ENCODE measurements around the gene CELF2.
"Not testable (repeated sequence)": the region's sequence is repeated elsewhere in the genome, so short reads cannot be mapped to it uniquely, and the experiment has no call there.

The CELF2 gene

GRCh38 chr10:11017570-11018431 is at the start of gene CELF2:
Gene CELF2 (plus strand): TSS chr10:11017872. CDS start chr10:11018090, 218 bp downstream.
- DNase-seq (ENCODE audit: low read depth), result no peak

DNA sequence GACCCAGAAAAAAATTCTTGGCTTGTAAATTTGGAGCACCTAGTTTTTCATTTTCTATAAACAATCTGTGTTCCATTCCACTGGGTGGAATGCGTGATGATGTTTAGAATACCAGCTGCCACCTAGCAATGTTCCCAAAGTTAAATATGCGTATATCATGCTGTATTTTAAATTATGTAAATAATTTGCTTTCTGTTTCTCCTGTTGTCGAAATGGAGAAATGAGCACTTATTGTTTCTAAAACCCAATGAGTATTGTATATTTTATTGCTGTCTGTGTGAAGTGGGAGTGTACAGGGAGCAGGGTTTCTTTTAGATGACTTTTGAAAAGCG is 49.4 kb upstream of the CELF2 start:
- DNase-seq (ENCODE audit: low read depth), result no peak

GRCh38 chr10:10973310-10973709 is 44.4 kb upstream of the CELF2 start:
- no peak for DNase-seq (ENCODE audit: low read depth)

DNA sequence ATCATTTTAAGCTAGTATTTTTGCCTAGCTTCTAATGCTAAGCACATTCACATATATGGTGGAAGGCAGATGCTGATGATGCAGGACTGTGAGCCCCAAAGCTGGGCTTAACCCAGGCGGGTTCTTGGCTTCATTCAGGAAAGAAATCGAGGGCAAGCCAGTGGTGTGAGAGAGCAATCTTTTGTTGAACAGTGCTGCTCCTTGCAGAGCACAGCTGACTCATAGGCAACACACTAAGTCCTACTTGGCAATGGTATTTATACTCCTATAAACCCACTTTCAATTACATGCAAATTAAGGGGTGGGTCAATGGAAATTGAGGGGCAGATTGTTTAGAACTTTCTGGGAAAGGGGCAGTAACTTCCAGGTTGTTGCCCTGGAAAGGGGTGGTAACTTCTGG is 42.0 kb upstream of the CELF2 start:
- DNase-seq (ENCODE audit: low read depth), result no peak

DNA sequence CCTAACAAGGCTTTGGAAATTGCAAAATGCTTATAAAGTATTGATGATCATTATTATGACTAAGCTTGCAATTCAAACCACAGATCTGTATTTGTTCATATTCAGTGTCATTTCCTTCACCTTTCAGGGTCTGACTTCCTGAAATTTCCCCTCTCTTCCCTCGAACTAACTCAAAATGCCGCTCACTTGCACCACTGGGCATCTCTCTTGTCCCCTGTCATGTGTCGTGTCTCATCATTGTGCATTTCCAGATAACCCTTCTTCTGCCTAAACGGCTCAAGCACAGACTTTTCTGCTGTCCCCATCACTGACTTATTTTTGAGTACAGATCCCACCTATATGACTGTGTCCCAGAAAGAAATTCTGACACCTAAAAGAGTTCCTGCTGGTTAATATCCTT is 41.0 kb upstream of the CELF2 start:
- no peak for DNase-seq (ENCODE audit: low read depth)

- DNase-seq (ENCODE audit: low read depth), result peak; percentile 10
These were observed 40.3 kb upstream of the CELF2 start for GRCh38 chr10:10977226-10977956.

- no peak for DNase-seq (ENCODE audit: low read depth)
These were observed 39.7 kb upstream of the CELF2 start for GRCh38 chr10:10977978-10978377.

- no peak for DNase-seq (ENCODE audit: low read depth)
These were observed 32.3 kb upstream of the CELF2 start for GRCh38 chr10:10985361-10985760.

DNA sequence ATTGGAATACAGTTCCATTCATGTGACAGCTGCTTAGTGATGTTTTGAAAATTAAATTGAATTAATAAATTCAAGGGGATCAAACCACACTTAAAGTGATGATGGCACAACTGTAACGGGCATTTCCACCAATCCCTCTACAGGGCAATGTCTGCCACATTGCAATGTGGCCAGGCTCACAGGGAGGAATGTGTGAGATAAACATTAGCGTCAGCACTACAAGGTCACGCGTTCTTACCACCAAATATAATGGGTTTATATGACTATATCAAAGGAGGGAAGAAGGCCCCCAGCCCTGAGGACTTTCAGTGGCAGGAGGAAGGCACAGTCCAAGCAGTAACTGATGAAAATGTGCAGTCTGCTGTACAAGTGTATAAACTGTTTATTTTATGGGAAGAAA is 31.1 kb upstream of the CELF2 start:
- DNase-seq (ENCODE audit: low read depth), result no peak

- no peak for DNase-seq (ENCODE audit: low read depth)
These were observed 30.6 kb upstream of the CELF2 start for GRCh38 chr10:10987111-10987510.

DNA sequence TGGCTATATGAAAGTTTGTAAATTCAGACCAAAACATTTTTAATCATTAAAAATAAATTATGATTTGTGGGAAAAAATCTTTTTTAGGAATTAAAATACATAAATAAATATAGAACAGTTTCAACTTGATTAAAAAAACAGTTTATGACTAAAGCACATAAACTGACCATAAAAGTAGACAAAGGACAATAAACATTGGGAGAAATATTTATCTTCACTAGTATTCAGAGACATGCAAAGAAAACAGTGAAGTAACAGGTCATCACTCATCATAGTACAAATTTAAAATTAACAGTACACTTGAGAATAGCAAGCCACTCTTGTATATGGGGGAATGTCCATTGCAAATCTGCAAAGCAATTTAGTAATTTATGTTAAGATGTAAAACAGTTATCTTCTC is 28.0 kb upstream of the CELF2 start:
- no peak for DNase-seq (ENCODE audit: low read depth)

DNA sequence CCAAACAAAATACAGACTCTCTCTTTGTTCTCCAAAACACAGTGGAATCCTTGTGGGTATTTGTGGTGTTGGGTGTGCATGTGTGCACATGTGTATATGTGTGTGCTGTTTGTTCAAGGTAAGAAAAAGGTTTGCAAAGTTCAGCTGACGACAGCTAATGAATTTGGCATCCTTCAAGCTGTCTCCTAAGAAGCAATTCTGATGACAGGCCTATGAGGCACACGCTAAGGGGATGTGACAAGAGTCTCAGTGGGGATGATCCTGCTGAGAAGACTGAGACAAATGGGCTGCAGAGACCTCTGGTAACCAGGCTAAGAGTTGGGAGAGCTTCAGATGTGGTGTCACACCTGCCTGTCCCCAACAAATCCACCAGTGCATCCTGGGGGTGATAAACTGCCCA is 26.5 kb upstream of the CELF2 start:
- no peak for DNase-seq (ENCODE audit: low read depth)

- no peak for DNase-seq (ENCODE audit: low read depth)
These were observed 25.6 kb upstream of the CELF2 start for GRCh38 chr10:10992072-10992471.

- no peak for DNase-seq (ENCODE audit: low read depth)
These were observed 24.5 kb upstream of the CELF2 start for GRCh38 chr10:10992961-10993714.

DNA sequence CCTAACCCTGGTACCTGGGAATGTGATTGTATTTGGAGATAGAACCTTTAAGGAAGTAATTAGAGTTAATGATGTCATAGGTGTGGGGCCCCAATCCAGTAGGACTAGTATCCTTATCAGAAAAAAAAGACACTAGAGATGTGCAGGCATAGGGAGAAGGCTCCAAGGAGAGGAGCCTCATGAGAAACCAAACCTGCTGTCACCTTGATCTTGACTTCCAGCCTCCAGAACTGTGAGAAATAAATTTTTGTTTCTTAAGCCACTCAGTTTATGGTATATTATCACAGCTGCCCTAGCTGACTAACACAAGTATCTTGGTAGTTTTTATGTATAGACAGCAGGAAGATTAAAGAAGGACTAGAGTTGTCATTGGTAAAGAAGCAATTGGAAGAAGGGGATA is 23.9 kb upstream of the CELF2 start:
- DNase-seq (ENCODE audit: low read depth), result no peak

GRCh38 chr10:10994360-10994759 is 23.3 kb upstream of the CELF2 start:
- DNase-seq (ENCODE audit: low read depth), result no peak

DNA sequence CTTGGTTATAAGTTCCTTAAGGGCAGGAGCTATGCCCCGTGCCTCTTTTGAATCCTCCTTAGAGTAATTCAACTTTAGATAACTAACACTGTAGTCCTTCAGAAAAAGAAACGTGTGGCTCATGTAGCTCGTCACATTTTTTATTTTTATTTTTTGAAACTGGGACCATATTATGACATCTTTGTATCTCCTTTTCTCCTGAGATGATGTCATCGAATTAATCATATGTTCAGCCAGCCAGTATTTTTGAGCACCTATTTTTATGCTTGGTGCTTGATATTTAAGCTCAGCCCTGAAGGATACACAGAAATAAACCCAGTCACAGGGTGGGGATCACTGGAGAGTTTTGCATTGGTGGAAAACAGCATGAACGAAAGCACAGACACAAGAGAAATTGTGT is 22.6 kb upstream of the CELF2 start:
- DNase-seq (ENCODE audit: low read depth), result no peak

DNA sequence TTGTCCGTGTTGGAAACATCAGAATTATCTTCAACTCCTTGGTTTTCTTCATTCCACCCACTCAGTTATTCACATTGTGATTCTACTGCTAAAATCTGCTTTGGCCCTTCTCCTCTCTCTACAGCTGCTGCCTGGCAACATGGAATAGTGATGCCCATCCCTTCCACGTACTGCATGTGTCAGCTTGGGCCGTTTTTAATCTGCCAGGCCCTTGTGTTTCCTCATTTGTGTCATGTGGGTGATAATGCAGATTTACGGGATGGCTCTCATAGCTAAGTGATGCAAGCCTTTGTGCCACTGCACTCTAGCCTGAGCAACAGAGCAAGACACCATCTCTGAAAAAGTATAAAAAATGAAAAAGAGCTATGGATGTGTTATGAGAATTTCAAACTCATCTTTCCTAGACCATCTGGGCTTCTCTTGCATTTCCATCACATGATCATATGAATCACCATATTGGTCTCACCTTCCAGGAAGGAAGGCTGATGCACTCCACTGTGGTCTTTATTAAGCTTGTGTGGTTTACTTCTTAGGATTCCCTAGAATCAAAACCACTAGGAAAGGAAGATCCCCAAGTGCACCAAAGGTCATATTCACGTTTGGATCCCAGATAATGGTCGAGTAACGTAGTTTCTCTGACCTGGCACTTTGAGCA is 20.6 kb upstream of the CELF2 start:
- no peak for DNase-seq (ENCODE audit: low read depth)

- DNase-seq (ENCODE audit: low read depth), result not testable (repeated sequence)
These were observed 18.2 kb upstream of the CELF2 start for GRCh38 chr10:10999501-10999900.

DNA sequence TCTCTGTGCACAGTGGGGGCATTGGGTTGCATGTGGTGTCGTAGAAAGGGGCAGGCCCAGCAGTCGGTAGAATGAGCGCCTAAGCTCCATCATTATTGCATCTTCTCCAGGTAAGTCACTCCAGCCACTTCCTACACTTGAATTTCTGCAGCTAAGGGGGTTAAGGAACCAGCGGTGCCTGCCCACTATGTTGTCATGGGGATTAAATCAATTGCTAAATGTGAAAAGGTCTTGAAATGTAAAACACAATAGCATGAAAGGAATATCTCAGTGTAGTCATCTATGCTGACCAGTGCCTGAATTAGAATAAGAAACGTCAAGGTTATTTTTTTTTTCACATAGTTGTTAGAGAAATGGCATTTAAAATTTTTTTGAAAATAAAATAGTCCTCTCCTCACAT is 15.2 kb upstream of the CELF2 start:
- no peak for DNase-seq (ENCODE audit: low read depth)

DNA sequence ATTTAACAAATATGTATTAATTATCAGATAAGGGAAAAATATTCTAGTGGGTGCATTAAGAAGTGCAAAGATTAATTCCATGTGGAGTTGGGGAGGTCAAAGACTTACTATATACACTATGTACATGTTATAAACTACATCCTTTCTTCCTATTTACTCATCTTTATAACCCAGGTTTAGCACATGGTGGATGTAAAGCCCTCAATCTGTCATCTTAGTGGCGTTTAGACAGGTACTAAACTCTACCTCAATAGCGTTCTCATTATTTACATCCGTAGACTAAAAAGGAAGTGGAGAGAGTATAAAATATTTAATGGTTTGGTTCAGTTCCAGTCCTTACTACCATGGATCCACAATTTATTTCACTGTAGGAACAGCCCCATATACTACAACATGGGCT is 14.8 kb upstream of the CELF2 start:
- DNase-seq (ENCODE audit: low read depth), result no peak

- DNase-seq (ENCODE audit: low read depth), result no peak
These were observed 14.0 kb upstream of the CELF2 start for GRCh38 chr10:11003679-11004078.
